GM19372 (cell line): ENCODE measurements around the gene SCAANT1.

Experiments used
- ATAC-seq: cut with Tn5 transposase; IDR thresholded peaks from one replicate; pipeline ENCODE4 v1.9.1; 2021; ENCODE audit warnings: mild to moderate bottlenecking, low read depth, moderate library complexity; ENCODE audit not compliant: unreplicated experiment

The SCAANT1 gene

DNA sequence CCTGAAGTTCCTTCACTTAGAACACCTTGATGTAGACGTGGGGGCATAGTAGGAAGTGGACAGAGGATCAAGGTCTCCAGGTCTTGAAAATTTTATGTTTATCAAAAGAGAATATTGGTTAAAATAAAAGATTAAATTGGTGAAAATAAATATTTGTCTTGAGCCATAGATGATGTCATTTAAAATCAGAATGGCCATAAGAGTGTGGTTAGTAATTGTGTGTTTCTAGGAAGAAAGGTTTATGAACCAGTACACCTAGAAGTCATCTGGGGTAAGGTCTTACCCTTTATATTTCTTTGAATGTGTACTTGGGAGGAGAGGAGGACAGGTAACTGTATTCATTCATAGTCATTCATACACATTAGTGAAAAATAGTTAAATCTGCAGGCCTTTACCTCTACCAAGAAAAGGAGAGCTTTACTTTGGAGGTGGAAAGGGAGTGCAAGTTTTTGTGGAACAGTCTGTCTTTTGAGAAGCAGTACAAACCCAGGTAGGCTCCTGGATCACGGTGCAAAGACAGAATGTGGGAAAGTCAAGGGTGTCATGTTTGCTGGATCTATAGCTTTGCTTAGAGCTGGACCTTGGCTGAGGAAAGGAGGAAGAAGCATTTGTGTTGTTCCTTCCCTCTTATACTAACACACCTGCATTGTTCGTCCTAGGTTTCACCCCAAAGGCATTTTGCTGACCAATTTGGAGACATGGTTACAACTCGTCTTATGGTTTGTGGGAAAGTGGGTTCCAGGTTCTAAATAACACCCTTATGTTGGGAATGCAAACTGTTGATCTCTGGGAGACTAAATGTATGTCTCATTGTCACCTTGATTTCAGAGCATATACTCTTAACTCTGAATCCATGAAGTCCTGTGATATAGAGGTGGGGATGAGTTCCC, 6.2 kb downstream of the SCAANT1 start:
- no peak for ATAC-seq

DNA sequence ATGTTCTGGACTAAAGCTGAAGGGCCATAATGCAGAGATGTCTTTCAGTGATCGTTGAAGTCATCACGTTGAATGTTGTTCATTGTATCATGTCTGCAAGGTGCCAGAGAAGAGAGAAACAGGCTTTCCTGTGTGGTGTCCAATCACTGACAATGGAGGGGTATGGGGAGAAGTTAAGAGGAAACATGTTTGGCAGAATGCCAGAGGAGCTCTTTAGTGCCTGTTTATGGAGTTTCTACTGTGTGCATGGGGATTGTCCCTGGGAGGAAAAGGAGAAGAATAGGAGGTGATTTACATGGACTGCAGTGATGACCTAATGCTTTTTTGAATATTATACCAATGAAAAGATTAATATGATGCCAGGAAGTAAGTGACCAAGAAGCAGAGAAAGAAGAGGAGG, 11.7 kb downstream of the SCAANT1 start:
- ATAC-seq: no peak

DNA sequence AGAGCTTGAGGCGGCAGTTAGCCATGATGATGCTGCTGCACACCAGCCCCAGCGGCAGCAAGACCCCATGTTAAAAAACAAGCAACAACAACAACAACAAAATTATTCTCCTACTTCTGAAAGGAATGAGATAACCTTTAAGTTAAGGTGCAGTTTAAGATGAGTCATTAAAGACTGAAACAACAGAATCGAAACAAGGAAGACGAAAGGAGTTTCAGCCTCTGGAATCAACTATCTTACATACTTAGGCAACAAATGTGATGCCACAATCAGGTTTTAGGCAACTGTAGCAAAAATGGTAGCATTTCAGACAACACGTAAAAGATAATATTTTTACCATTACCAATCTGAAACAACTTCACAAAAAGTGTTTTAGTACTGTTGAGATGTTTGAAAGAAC, 12.2 kb downstream of the SCAANT1 start:
- no peak for ATAC-seq

DNA sequence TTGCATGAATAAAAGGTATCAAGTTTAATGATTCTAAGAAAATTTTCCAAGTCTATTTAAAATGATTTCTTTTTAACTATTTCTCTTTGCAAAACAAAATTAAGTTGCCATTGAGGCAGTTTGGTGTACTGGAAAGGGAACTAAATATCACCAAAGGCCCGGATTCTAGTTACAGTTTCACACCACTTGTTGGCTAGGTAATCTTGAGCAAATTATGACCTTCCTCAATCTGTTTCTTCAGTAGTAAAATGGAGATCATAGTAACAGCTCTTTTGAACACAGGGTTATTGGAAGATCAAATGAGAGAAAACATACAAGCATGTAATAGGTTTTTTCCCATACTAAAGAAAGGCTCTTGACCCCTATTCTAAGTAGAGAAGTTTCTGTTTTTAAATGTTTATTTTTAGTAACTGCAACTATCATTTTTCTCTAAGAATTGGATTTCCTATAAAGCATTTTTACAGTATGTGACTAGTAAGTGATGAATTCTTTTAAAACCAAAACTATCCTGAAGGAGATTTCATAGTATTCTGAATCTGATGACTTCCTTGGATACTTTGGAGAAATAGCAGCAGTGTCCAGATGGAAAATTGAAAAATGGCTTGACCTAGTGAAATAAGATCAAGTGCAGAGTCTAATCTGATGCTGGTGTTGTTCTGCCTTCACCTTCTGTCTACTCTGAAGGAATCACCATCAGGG, 15.7 kb downstream of the SCAANT1 start:
- ATAC-seq: no peak

DNA sequence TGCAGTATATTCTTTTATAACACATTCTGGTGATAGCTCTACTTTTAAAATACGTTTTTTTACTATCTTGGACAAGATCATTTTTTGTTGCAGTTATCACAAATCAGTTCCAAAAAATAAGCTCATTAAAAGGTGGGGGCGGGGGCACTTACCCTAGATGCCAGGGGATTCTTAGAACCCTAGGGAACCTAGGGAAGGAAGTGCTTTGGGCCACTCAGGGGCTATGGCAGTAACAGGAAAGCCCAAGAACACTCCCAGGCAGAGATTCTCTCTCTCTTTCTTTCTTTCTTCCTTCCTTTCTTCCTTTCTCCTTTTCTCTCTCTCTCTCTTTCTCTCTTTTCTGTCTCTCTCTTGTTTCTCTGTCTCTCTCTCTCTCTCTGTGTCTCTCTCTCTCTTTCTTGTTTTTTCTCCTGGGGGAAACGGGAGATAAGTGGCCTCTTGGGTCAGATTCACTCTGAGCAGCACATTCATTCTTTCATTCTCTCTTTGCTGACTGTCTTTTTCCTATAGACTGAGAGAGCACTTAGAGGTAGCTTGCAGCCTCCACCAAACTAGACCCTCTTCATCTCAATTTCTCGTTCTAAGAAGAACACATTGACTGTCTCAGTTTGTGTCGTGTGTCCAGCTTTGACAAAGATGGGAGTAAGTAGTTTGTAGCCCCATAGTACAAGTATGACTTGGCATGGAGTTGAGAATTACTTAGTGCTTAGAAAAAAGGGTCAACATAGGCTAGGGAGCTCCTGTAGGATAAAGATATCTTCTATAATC, 16.6 kb downstream of the SCAANT1 start:
- no peak for ATAC-seq

DNA sequence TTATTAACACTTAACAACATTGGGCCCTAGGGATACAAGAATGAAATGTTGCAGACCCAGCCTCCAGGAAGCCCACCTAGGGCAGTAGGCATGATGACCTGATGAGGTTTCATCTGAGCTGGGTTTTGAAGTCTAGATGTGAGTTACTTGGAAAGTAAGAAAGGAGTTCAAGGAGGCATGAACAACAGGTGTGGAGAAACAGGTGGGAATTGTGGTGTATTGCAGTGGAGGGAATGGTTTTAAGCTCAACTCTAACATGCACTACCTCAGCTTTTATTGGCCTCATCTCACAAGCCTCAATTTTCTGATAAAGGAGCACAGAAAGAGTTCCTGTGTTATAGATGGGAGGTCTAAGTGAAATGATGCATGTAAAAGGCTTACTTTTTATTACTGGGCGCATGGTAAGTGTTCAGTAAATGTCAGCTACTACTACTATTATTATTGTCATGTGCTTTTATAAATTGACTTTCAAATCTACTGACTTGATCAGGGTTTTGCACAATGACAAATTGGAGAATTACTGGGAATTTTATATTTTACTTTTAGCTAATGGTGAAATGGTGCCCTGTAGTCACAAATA, 19.3 kb downstream of the SCAANT1 start:
- no peak for ATAC-seq

DNA sequence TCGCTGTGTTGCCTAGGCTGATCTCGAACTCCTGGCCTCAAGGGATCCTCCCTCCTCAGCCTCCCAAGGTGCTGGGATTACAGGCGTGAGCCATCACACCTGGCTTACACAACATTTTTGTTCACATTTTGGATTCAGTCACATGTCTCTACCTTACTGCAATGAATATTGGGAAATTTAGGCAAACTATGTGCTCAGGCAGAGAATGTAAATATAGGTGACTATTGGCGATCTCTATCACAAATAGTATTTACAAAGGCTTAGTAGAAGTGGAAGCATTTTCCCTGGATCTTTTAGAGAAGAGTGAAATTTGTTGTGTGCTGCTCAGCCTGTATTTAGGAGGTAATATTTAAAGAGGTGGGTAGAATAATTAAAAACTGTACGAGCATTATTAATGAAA, 20.7 kb downstream of the SCAANT1 start:
- ATAC-seq: no peak

DNA sequence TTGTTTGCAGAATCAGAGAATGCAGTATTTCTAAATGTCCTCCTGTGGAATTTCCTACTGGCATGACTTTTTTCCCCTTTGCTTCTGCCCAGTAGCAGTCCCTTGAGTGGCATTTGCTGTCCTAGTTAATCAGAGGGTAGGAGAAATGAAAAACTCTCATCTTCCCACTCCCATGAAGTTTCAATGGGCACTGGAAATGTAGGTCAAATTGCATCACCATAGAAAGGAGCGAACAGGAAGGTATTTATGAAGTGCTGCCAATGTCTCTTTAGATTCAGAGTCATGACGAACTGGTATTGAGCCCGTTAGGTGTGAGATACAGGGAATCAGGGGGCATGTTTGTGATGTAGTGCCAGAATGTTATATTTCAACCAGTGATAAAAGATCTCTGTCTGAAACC, 25.3 kb downstream of the SCAANT1 start:
- no peak for ATAC-seq

DNA sequence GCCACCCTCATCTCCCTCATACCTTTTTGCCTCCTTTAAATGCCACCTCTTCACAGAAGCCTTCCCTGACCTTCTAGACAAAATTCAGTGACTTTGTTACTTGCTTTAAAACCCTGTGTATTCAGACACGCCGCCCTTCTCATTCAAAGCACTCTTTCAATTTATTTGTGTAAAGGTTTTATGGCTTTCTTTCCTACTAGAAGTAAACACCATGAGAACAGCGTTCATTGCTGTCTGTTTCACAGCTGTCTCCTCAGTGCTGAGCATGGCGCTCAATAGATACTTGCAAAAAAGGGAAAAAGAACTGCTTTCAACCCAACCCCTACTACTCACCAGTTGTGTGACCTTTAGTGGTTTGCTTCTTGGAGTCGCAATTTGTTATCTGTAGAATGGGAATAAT, 31.5 kb downstream of the SCAANT1 start:
- ATAC-seq: no peak

DNA sequence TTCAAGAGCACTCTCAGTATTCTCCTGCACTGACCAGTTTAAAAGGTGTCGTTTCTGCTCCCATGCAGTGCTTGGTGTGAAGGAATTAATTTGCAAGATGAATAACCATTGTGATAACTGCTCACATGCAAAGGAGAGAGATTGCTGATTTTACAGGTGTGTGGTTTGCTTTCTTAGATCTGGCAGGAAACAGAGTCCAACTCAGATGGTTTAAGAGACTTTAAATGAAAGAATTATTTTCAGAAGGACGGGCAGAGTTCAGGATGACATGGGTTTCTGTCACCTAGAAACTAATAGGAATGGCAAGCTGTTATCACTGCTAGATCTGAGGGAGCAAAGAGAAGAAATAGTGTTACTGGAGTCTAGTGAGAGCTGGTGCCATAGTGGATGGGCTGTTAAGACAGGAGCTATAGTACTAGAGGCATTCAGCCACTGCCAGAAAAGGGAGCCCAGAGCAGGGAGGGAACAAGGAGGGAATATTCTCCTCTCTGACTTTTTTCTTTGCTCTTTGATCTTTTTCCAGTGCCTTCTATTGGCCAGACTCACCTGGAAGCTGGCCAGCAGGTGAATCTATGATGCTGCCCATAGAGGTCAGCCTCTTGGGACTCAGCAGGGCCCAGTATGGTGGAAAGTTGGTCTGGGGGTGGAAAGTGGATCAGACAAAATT, 33.7 kb downstream of the SCAANT1 start:
- ATAC-seq: no peak

DNA sequence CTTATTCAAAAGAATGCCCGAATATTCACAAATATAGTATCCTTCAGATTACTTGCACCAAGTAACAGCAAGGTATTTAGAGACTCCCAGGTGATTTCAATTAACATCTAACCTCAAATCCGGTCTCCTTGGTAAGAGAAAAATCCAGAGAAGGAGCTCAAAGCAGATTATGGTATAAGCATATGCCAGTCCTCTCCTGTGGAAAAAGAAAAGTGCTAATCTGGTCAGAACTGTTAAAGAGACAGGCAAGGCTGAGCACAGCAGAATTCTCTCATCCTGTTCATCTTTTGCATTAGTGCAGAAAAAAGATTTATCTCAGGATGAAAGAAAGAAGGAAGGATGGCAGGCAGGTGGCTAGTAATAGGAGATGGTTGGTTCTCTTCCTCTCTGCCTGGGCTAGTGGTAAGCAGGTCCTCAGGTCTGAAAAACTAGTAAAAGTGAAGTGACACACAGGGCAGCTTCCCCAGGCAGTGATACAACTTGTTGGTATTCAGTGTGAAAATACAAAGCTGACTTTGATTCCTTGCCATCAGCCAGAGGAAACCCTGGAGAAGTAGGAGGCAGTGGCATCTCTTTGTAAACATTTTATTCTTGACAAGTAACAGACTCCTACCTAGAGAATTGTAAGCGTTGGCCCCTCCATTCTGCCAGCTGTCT, 34.3 kb downstream of the SCAANT1 start:
- ATAC-seq: no peak

DNA sequence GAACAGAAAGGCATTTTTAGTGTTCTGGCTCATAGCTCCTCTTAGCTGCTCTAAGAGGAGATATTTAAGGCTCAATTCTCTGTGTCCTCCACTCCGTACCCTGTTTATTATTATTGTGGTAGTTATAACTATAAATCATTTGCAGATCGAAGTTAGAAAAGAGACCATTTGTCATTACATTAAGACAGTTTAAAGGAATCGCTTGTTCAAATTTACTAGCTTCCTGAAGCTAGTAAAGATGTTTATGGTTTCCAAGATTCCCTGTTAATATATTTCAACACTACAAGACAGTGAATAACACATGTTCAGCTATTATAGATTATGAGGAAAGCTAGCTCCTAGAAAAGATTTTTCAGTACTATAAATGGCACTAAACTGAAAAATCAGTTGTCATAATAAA, 35.9 kb downstream of the SCAANT1 start:
- ATAC-seq: no peak

DNA sequence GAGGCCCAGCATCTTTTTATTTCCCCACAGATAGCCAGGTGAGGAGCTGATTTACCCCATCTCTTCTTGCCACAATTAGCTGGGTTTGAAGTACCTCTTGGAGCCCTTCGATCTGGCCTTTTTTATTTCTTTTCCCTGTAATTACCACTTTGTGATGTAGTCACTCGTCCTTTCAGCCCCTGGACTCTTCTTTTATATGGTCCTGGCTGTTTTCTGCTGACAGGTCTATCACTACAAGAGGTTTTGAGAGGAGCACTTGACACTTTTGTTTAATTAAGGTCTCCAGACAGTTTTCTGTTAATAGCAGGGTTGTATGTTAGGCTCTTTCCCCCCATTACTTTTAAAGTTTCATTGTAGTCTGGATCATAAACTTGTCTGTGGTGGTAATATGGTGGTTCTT, 36.7 kb downstream of the SCAANT1 start:
- ATAC-seq: no peak

DNA sequence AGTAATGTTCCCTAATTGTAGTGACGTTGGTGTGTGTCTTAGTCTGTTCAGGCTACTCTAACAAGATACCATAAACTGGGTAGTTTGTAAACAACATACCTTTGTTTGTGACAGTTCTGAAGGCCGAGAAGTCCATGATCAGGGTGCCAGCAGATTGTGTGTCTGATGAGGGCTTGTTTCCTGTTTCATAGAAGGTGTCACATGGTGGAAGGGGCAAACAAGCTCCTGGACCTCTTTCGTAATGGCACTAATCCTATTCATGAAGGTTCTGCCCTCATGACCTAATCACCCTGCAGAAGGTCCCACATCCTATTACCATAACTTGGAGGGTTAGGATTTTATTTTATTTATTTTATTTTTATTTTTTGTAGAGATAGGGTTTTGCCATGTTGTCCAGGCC, 37.4 kb downstream of the SCAANT1 start:
- no peak for ATAC-seq

DNA sequence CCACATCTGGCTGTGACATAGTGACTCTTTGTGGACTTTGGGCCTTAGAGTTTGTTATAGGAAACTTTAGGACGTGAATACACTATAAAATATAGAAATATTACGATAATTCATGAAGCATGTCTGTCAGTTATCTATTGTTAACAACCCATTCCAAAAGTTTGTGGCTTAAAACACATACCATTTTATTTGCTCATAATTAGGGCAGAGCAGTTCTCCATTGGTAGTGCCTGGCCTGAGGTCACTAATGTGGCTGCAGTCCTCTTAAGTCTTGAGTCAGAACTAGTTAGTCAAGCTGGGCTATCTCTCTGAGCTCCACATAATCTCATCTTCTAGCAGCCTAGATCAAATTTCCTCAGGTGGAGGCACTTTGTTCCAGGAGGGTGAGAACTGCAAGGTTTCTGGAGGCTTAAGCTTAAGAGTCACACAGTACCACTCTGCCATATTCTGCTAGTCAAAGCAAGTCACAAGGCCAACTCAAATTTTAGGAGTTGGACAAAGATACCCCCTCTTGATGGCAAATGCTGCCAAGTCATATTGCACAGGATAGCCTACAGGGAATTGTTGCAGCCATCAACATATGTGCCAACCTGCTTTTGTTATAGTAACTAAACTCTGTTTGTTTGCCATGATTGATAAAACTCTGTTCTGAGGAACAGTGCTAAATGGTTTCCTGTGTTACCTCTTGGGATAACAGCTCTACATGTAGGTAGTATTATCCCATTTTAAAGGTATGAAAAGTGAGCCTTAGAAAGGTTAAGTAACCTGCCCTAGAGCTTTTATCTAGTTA, 39.9 kb downstream of the SCAANT1 start:
- ATAC-seq: no peak

DNA sequence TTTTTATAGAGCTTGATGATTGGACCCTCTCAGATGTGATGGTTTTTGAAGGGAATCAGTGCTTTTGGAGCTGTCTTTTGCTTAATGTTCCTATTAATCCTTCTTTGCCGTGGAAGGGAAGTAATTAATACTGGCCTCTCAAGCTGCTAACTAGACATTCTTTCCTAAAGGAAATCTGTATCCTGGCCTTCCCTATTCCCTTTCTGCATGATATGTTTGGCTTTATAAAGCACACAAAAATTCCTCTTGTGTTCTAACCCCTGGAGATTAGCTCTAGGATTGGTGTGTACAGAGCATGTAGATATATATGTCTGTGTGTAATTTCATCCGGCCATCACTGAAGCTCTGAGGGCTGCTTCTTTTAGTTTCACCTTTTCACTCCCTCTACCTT, 41.6 kb downstream of the SCAANT1 start:
- ATAC-seq: no peak

DNA sequence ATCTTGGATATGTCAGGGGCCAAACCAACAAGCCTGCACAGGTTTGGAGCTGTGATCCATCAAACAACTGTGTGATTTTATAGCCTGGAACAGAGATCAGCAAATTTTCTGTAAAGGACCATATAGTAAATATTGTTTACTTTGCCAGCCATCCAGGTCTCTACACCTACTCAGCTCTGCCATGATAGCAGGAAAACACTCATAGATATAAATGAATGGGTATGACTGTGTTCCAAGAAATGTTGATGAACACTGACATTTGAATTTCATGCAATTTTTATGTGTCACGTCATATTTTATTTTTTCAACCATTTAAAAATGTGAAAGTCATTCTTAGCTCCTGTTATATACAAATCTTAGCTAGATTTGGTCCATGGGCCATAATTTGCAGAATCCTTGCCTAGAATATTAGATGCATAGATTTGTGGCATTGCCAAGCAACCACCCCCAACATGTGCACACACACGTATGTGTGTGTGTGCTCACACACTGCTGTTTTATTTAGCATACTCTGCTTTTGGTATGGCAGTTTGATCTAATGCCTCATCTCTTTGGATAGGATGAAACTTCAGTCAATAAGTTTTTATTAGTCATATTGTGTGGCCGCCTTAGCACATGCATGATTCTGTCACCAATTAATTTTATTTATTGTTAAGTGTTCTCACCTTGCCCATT, 42.1 kb downstream of the SCAANT1 start:
- no peak for ATAC-seq

DNA sequence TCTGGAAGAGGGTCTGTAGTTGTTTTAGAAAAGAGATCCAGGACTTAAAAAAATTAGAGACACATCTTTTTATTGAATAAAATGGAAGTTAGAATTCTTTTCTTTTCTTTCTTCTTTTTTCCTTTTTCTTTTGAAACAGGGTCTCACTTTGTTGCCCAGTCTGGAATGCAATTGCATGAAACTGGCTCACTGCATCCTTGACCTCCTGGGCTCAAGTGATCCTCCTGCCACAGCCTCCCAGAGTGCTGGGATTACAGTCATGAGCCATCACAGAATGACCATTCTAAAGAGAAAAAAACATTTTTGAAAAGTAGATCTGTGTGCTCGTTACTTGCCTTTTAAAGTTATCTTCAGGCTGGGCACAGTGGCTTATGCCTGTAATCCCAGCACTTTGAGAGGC, 45.0 kb downstream of the SCAANT1 start:
- ATAC-seq: no peak

DNA sequence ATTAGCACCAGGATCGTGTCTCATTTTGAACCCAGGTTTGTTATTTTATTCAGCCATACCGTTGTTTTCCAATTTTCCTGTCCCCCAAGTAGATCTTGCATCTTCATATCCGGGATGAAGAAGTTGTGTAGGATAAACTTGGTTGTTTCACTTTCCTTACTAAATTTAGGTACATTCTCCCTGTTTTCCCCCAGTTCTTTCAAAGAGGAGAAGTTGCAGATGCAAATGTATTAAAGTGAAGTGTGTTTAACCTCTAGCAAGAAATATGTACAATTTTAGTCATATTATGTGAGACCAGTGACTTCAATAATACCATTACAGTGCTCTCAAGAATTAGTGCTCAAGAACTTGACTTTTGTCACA, 47.2 kb downstream of the SCAANT1 start:
- ATAC-seq: no peak
